ENCODE results near the gene IL13RA2.

DNA sequence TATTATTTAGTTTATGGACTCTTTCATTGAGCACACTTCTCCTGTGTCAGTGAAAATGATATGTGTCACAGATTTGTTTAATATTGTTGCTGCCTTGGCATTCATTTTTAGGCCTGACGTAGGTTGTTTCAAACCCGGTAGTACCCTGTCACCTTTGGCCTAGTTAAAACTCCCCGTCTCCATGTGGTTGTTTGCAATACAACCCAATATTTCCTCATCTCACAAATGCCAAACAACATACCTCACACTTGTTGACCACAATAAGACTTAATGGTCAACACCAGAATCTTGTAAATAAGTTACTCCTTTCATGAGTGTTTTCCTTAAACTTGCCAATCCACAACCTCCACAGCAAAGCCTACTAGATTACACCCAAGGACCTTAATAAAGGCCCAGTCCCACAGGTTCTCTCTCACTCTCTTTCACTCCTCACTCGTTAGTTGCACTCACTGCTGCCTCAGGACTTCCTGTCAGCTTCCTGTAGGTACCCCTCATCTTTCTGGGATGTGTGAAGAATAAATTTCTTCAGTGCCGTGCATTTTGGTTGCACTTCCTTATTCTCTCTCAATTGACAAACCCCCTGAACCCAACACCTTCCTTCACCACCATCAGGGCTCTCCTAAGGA lies 31.3 kb downstream of the IL13RA2 start:
- TF ChIP-seq POLR2A (IDR thresholded peaks at IDR 0.05; ENCODE audit: low read depth, low read length), result no peak
- TF ChIP-seq MYC (IDR thresholded peaks at IDR 0.05; ENCODE audit: low read depth, low read length), result no peak
- no peak for TF ChIP-seq CTCF (IDR thresholded peaks at IDR 0.05; ENCODE audit: extremely low read depth in 1 of 2, insufficient read depth in 1 of 2, low read depth in 1 of 2, low read length in 2 of 2)
- TF ChIP-seq EZH2 (IDR thresholded peaks at IDR 0.05; ENCODE audit: borderline replicate concordance, low read depth, low read length, severe bottlenecking), result no peak
- TF ChIP-seq POLR2AphosphoS5 (IDR thresholded peaks at IDR 0.05; ENCODE audit: insufficient read depth, low read depth, low read length), result no peak

Measured in endothelial cell of umbilical vein (primary cell).